ENCODE measurements around the gene HLA-DOA.

Gene HLA-DOA

GRCh38 chr6:32982084-32982701 is 27.2 kb downstream of the HLA-DOA start (continued):
- peak; percentile 73; the same call in 1 of the 2 replicates for TF ChIP-seq ZBTB44 (tag by site-specific recombination; IDR thresholded peaks at IDR 0.05)
- TF ChIP-seq ZNF561 (tag by site-specific recombination; IDR thresholded peaks at IDR 0.05; ENCODE audit: borderline replicate concordance) = no peak; the same call in 1 of the 2 replicates
- peak; percentile 13; the same call in 1 of the 2 replicates for TF ChIP-seq ZNF843 (tag by site-specific recombination; IDR thresholded peaks at IDR 0.05)

GRCh38 chr6:32980488-32981038 is 28.8 kb downstream of the HLA-DOA start:
- H3K36me3 ChIP-seq (ENCODE audit: control insufficient read depth in 2 of 2, insufficient read depth in 1 of 2, low read length in 2 of 2) = peaks cover 57 to 62% of the 10 kb centered on the region in 2 experiments
- ChIA-PET POLR2A (interaction anchor here (0.6 to 7.7 kb wide), 9 partner anchors 10 to 1248 kb away, joined by 3 to 405 read pairs (median 3); partner anchors contain the start of genes B3GALT4, BRD2 and HLA-DMA), CTCF (interaction anchor here (0.7 to 11.4 kb wide), 16 partner anchors 8 to 154 kb away, joined by 3 to 250 read pairs (median 4); partner anchors contain the start of genes HLA-DMA, PSMB9, TAP1 and TAP2)
- H3K4me3 ChIP-seq (ENCODE audit: low read depth, low read length) = no peak overlapping the region
- TF ChIP-seq ZNF610 (tag by site-specific recombination; IDR thresholded peaks at IDR 0.05; ENCODE audit: borderline replicate concordance) = no peak
- TF ChIP-seq CTCF (tag by site-specific recombination; IDR thresholded peaks at IDR 0.05) = no peak
- TF ChIP-seq KLF8 (tag by site-specific recombination; IDR thresholded peaks at IDR 0.05) = peak; percentile 56
- TF ChIP-seq ZNF513 (tag by site-specific recombination; IDR thresholded peaks at IDR 0.05) = peak; percentile 67; the same call in 1 of the 2 replicates
- TF ChIP-seq GLIS2 (tag by site-specific recombination; IDR thresholded peaks at IDR 0.05) = peak; percentile 53; the same call in 1 of the 2 replicates
- no peak for TF ChIP-seq GLI2 (tag by site-specific recombination; IDR thresholded peaks at IDR 0.05; ENCODE audit: borderline replicate concordance, low read depth)
- TF ChIP-seq ZFP41 (tag by site-specific recombination; IDR thresholded peaks at IDR 0.05; ENCODE audit: borderline replicate concordance) = no peak
- TF ChIP-seq KLF17 (tag by site-specific recombination; IDR thresholded peaks at IDR 0.05) = peak; percentile 62; the same call in 1 of the 2 replicates
- TF ChIP-seq ZNF426 (tag by site-specific recombination; IDR thresholded peaks at IDR 0.05) = no peak
- peak; percentile 87 for TF ChIP-seq PATZ1 (tag by site-specific recombination; IDR thresholded peaks at IDR 0.05)
- TF ChIP-seq ZNF629 (tag by site-specific recombination; IDR thresholded peaks at IDR 0.05) = peak; percentile 47
- peak; percentile 28; the same call in 1 of the 2 replicates for TF ChIP-seq ZNF398 (tag by site-specific recombination; IDR thresholded peaks at IDR 0.05)
- peak; percentile 51 for TF ChIP-seq OSR2 (tag by site-specific recombination; IDR thresholded peaks at IDR 0.05)
- peak; percentile 63 for TF ChIP-seq WT1 (tag by site-specific recombination; IDR thresholded peaks at IDR 0.05)
- 0 out of 2 replicates have a peak, but pooled peaks have one; percentile 71 for TF ChIP-seq MYNN (tag by site-specific recombination; IDR thresholded peaks at IDR 0.05; ENCODE audit: borderline replicate concordance)
- TF ChIP-seq ZNF600 (tag by site-specific recombination; IDR thresholded peaks at IDR 0.05) = peak; percentile 97
- TF ChIP-seq ZBTB48 (tag by site-specific recombination; IDR thresholded peaks at IDR 0.05) = peak; percentile 34
- TF ChIP-seq SP2 (tag by site-specific recombination; IDR thresholded peaks at IDR 0.05) = peak; percentile 33
- no peak for TF ChIP-seq ZNF830 (tag by site-specific recombination; IDR thresholded peaks at IDR 0.05; ENCODE audit: low read depth)
- no peak for TF ChIP-seq ZNF19 (tag by site-specific recombination; IDR thresholded peaks at IDR 0.05; ENCODE audit: low read depth)
- no peaks in the 10 kb centered on the region for H3K9me3 ChIP-seq (ENCODE audit: control insufficient read depth, insufficient read depth, low read depth, low read length)
- peak overlapping the region; percentile 21; the same call in 1 of the 2 replicates for H3K27ac ChIP-seq (ENCODE audit: extremely low read depth, low read depth, low read length)
- H3K4me1 ChIP-seq (ENCODE audit: control insufficient read depth, insufficient read depth, low read length) = peaks cover 31% of the 10 kb centered on the region
